ENCODE results near the gene CA6. TPM values are rescaled to one million over a fixed set of nuclear protein-coding genes. Genes with fewer than 3 reads are reported as not detected.

Gene CA6
- total and polyA plus RNA-seq, 8 donors, result not detected

- FAIRE-seq (no peak), ATAC-seq (no peak), DNase-seq (no peak)
- no peaks in the 10 kb centered on the region for H3K4me1 ChIP-seq
- no peaks in the 10 kb centered on the region for H3K27me3 ChIP-seq
- no peaks in the 10 kb centered on the region for H3K9me3 ChIP-seq
- H3K27ac ChIP-seq, result no peak overlapping the region
- no peak for TF ChIP-seq CTCF (IDR thresholded peaks at IDR 0.05)
- 70 to 81% methylated on average over 2 of the region's 2 CpGs for WGBS, 2 donors
- H3K4me3 ChIP-seq, result no peak overlapping the region
- no peaks in the 10 kb centered on the region for H3K36me3 ChIP-seq
- intact Hi-C loops (cut with DNase I), result no loop called here
Observed at GRCh38 chr1:8939000-8939265, 6.7 kb upstream of the CA6 start.

GRCh38 chr1:8939362-8939995, 6.2 kb upstream of the CA6 start:
- no peak for ATAC-seq
- no peaks in the 10 kb centered on the region for H3K9me3 ChIP-seq
- FAIRE-seq, result no peak
- no peaks in the 10 kb centered on the region for H3K4me1 ChIP-seq
- no peak for DNase-seq
- H3K4me3 ChIP-seq, result no peak overlapping the region
- H3K27me3 ChIP-seq, result no peaks in the 10 kb centered on the region
- no peak for TF ChIP-seq CTCF (IDR thresholded peaks at IDR 0.05)
- 73 to 91% methylated on average over 6 of the region's 6 CpGs for WGBS, 2 donors
- intact Hi-C loops (cut with DNase I), result no loop called here
- H3K27ac ChIP-seq, result no peak overlapping the region
- no peaks in the 10 kb centered on the region for H3K36me3 ChIP-seq

- WGBS, 2 donors, result 75 to 81% methylated on average over 6 of the region's 6 CpGs
- Histone ChIP-seq H3K9me3 (no peaks in the 10 kb centered on the region), H3K4me3 (no peak overlapping the region), H3K36me3 (no peaks in the 10 kb centered on the region), H3K4me1 (no peaks in the 10 kb centered on the region), H3K27me3 (no peaks in the 10 kb centered on the region), H3K27ac (peak overlapping the region in 1 of 4 donors; percentile 4)
- peak in 3 of 4 donors; percentile 64 to 89 (median 72) for ATAC-seq
- intact Hi-C loops (cut with DNase I), result no loop called here
- no peak for DNase-seq
- TF ChIP-seq CTCF (IDR thresholded peaks at IDR 0.05), result no peak
- no peak for FAIRE-seq
Observed at GRCh38 chr1:8941906-8942305, 3.8 kb upstream of the CA6 start.

- no peaks in the 10 kb centered on the region for H3K4me1 ChIP-seq
- no peak overlapping the region for H3K4me3 ChIP-seq
- no peak for DNase-seq
- no peak for TF ChIP-seq CTCF (IDR thresholded peaks at IDR 0.05)
- intact Hi-C loops (cut with DNase I), result no loop called here
- no peaks in the 10 kb centered on the region for H3K36me3 ChIP-seq
- 78 to 79% methylated on average over 16 of the region's 16 CpGs for WGBS, 2 donors
- no peak overlapping the region for H3K27ac ChIP-seq
- no peaks in the 10 kb centered on the region for H3K9me3 ChIP-seq
- no peak for ATAC-seq
- no peak for FAIRE-seq
- H3K27me3 ChIP-seq, result no peaks in the 10 kb centered on the region
Observed at GRCh38 chr1:8943498-8944405, 1.9 kb upstream of the CA6 start.

- H3K9me3 ChIP-seq, result no peaks in the 10 kb centered on the region
- intact Hi-C loops (cut with DNase I), result no loop called here
- no peak overlapping the region for H3K4me3 ChIP-seq
- FAIRE-seq, result no peak
- no peaks in the 10 kb centered on the region for H3K36me3 ChIP-seq
- H3K27ac ChIP-seq, result no peak overlapping the region
- H3K27me3 ChIP-seq, result no peaks in the 10 kb centered on the region
- no peak for DNase-seq
- 76% methylated on average over 9 of the region's 9 CpGs for WGBS, 2 donors
- H3K4me1 ChIP-seq, result no peaks in the 10 kb centered on the region
- ATAC-seq, result no peak
- TF ChIP-seq CTCF (IDR thresholded peaks at IDR 0.05), result no peak
Observed at GRCh38 chr1:8947127-8947691, 1.5 kb downstream of the CA6 start.

All from pancreas (tissue), 10 donors.